ENCODE results near the gene NDUFAF8.

Gene NDUFAF8

DNA sequence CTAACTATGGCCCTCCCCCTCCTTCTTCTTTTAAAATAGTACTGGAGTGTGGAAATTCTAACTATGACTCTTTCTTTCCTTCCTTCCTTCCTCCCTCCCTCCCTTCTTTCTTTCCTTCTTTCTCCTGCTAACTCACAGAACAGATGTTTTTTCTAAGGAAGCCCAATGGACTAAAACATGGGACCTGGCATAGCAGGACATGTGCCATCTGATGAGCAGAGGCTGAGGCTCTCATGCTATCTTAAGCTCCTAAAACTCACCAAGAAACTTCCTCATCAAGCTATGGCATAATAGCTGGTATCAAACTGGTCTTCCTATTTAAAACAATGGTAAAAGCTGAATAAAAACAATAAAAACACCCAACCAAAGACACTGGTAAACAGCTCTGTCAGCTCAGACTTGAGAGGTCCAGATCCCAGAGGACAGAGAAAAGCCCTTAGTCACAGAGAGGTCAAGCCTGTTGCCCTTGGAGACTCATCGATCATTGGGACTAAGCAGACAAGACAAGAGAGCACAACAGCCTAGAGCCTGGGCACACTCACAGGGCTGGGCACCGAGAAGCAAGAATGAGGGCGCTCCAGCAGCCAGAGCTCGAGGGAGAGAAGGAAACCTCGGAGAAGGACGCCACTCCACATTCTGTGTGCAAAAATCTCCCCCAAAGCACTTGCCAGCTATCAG lies 28.4 kb downstream of the NDUFAF8 start:
- no peak for DNase-seq

DNA sequence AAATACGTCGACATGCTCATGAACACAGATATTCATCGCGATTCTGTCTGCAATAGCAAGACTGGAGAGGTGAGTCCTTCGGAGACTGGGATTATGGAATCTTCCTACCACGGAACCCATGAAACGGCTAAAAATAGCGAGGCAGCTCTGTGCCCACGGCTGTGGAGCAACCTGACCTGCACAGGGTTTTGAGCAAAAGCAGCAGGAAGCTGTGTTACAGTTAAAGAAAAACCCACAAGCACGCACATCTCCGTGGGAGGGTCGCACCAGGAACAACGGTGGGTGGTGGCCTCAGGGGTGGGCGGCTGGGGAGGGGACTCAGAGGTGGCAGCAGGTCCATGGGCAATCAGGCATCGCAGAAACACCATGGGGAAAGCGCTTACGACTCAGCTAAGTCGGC lies 31.2 kb downstream of the NDUFAF8 start:
- peak in 1 of 56 donors; percentile 17 for DNase-seq

DNA sequence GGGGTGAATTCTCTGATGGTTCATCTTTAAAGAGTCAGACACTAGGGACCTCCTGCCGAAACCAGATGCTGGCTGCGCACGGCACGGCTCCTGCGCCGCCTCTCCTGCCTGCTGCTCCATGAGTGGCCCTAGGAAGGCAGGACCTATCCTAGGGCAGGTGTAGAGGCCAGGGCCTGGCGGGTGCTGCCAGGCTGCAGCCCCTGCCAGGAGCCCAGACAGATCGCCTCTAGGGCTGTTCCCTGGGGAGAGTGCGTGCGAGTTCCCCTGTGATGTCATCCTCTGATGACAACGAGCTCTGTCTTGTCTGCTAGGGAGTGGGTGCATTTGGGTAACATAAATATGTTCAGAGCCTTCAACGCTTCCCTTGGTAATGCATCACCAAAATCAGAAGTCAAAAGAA lies 32.1 kb downstream of the NDUFAF8 start:
- DNase-seq = no peak

DNA sequence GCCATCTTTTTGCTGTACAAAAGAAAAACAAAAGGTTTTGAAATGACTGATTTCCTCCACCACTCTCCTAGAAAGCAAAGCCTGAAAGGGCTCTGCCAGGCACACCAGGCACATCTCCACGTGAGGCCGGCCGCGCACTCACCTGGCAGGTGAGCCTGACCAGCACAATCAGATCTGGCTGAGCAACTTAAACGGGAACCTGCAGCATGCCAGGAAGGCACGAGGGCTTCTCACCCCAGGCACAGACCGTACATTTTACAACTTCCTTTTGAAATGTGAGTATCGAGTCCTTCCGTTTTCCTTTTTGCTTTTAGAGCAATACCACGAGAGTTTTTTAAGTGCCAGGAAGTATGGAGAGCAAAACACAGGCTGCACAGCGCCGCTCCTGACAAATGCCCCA lies 33.5 kb downstream of the NDUFAF8 start:
- no peak for DNase-seq

DNA sequence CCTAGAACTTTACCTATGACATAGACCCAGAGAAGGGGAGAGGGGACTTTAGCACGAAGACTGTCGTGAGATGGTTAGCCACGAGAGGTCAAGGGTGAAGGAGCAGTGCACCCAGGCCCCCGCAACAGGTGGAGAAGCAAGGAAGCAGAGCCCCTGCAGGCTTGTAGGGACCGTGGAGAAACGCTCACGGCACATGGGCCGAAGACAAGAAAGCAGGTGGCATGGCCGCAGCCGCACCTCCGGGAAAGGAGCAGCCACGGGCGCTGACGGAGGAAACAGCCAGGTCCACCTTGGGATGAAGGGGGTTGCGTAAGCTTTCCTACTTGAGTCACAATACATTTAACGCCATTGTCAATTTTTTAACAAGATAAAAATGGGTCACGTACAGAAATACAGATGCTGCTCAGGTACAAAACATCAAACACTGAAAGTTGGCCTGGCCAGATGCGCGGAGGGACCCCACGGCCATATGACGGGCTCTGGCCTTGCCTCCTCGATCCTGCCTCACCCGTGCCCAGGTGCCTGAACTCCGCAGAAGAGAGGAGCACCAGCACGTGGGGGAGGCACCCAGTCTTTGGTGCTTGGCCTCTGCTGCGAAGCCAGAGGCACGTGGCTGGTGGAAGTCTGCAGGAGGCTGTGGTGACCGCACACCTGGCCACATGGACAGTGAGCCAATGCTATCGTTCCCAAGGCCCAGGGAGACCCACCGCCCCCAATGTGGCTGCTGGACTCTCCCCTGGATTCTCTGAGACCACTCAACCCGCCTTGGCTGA lies 34.8 kb downstream of the NDUFAF8 start:
- no peak for DNase-seq

DNA sequence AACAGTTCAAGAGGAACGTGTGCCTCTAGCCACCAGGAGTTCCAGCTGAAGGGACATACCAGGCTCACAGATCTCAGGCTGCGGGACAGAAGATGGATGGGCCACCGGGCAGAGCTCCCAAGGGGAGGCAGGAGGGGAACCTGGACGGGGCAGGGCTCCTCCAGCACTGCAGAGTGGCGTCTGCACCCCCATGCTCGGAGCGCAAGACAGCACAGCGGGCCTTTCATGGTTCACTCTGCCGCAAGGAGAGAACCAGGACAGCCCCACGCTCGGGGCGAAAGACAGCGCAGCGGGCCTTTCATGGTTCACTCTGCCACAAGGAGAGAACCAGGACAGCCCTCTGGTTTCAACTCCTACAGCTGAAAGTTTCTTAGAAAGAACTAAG lies 35.3 kb downstream of the NDUFAF8 start:
- DNase-seq = no peak

DNA sequence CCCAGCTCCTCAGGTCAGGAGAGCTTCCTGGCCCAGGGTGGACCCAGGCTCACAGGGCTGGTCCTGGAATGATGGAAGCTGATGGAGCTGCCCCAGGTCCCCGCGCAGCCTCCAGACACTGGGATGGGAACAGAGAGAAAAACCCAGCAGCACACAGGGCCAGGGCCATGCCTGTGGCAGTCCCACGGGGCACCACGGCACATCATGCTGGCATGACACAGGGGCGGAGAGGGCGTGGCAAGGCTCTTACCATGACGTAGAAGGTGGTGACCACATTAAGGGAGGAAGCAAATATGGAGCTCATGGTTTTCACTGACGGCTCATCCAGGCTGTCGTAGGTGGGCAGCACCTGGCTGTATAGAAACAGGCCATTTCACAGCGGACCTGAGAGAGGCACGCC lies 37.7 kb downstream of the NDUFAF8 start:
- DNase-seq = no peak

DNA sequence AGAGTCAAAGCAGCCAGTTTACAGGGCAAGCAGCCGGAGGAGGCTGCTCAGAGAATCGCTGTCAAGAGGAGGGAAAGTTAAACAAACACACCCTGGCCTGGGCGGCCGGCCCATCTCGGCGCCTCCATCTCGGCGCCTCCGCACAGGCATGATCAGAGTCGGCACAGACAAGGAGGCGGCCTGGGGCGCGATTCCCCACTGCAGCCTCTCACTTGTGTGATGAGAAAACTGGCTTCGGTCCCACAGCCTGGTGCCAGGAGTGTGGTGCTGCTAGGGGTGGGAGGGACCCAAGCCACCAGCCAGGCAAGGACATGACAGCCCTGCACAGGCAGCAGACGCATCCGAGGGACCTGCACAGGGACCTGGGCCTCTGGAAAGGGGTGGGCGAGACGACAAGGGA lies 38.3 kb downstream of the NDUFAF8 start:
- peak in 35 of 56 donors; percentile 9 to 64 (median 35) for DNase-seq

DNA sequence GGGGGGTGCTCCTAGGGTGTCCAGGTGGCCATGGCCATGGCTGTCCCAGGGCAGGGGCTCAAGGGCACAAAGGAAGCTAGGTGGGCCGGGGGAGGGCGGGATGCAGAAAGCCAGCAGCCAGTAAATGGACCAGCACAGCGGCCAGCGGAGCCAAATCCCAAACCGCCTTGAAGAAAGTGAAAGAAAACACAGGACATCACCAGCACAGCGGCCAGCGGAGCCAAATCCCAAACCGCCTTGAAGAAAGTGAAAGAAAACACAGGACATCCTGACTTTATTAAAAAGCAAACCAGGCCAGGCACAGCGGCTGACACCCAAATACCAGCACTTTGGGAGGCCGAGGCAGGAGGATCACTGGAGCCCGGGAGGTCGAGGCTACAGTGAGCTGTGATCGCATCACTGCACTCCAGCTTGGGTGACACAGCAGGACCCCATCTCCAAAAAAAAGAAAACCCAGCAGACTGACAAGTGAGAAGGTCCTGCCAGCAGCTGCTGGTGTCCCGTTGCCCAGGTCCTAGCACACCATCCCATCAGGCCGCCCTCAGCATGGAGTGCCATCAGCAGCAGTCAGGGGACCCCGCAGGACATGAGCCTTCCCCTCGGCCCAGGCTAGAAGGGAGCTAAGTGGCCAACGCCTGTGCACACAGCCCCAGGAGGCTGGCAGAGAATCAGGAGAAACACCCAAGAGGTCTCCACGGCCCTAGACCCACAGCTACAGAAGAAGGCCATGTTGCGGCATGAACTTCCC lies 39.0 kb downstream of the NDUFAF8 start:
- DNase-seq = no peak

DNA sequence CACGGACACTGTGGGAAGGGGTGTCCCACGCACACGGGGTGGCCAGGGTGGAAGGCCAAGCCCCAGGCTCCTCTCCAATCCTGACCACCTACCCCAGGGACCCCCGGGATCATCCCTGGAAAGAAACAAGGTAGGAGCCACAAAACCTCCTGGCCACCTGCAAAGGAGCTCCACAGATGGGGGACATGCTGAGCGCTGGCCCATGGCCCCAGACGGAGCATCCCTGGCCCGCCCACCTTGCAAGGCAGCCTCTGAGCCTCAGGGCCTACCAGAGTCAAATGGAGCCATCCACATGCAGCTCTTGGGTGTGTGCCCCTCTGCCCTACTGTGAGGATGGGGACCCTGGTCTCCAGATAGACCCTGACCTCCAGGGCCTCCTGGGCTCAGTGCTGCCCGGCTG lies 39.7 kb downstream of the NDUFAF8 start:
- DNase-seq = no peak

DNA sequence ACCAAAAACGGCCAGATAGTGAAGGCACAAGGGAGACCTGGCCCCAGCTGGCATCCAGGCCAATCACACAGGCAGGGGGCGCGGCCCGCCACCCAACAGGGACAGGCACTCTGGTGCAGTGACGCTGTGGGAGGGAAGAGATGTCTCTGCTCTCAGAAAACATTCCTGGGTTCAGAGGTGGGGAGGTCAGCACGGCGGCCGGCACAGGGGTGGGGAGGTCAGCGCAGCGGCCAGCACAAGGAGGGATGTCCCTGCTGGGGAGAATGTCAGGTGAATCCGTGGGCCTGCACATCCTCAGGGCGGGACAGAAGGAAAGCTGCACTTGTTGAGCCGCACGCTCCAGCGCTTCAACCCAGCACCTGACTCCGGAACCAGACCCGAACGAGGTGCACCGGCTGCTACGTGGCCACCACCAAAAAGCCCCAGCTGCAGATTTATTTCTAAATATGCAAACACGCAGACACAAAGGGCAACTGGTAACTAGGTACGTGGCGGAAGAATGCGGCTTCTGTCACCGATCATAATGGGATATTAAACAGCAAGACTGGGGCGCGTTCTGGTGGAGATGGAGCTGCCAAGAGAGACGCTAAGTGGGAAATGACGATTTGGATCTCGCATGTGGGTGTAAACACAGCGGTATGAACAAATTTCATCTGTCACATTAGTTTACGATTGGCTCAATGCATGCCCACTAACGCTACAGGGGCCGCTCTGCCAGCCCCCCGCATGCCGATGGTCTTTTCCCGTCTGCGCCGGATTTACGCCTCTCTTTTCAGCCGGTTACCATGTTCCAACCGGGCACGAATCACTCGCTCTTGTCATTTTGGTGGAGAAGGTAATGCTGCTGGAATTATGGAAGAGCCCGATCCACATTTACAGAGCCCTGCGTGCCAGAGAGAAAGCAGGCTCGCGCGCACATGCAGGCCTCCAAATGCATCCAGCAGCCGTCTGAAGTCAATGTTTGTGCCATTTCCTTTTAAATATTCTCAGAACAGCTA lies 40.5 kb downstream of the NDUFAF8 start:
- DNase-seq = no peak

DNA sequence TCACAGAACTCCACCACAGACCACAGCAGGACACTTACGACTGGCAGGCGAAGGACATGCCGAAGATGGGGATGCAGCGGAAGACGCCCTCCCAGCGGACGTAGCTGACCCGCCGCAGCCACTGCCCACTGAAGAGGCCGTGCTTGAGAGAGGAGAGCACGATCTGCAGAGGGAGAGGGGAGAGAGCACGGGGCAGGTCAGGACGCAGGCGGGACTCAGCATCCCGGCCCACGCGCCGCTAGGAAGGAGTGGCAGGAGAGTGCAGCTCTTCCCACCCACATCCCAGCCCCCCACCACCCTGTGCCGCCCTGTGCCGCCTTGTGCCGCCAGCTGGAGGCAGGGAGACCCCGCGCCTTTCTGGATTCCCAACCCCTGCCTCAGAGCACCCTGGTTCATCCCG lies 41.5 kb downstream of the NDUFAF8 start:
- DNase-seq = no peak

DNA sequence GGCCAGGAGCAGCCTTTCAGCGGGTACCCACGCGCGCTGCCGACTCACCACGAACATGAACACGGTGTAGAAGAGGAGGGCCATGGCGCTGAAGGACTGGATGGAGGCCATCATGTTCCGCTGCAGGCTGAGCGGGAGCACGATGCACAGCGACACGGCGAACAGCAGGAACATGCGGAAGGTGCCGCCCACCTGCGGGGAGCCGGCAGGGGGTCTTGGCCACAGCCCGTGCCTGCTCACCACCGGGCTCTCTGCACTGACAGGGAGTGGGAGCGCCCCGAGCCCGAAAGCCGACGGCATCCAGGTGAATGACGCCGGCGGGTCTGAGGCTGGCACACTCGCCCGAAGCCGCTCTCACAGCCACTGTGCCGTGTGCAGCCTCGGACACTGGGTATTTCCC lies 43.0 kb downstream of the NDUFAF8 start:
- no peak for DNase-seq

DNA sequence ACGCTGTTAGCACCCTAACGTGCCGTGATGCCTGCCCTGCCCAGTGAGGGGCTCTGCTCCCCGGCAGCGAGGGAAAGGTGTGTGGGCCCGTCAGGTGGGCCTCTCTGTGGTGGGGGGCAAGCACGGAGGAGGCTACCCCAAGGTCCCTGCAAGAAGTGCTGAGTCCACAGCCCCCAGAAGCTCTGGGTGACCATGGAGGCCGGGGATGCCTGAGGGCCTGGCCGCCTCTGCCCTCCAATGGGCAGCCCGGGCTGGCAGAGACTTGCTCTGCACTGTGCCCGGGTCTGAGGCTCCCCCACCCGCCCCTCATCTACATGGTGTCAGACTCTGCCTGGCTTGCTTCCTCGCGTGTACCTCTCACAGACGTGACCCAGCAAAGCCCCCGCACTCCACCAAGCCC lies 43.8 kb downstream of the NDUFAF8 start:
- no peak for DNase-seq

DNA sequence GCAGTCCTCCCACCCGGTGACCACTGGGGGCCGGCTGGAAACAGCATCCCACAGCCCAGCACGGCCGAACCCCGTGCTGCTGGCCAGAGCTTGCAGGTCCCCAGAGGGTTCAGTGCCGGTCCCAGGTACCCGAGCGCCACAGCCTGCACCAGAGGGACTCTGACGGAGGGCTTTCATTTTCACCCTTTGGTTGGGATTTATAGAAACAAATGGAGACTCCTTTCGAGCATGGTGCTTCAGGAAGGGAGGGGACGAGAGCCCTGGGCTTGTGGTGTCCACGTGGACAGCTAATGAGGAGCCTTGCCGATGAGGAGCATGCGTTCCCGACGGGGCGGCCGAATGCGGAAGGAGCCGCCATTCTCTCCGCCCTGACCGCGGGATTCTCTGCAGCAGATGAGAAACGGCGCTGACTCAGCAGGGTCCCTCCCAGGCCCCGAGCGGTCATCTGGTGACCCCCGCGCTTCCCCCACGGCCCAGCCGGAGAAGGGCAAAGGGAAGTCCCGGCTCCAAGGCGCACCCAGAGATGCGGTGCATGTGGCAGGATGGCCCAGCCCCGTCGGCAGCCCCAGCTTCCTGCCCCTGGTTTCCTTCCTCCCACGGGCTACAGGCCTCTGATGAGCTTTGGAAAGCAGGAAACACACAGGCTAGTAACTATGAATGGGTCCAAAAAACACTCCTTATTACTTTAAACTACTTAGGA lies 46.2 kb downstream of the NDUFAF8 start:
- DNase-seq = peak in 37 of 56 donors; percentile 9 to 72 (median 41)

DNA sequence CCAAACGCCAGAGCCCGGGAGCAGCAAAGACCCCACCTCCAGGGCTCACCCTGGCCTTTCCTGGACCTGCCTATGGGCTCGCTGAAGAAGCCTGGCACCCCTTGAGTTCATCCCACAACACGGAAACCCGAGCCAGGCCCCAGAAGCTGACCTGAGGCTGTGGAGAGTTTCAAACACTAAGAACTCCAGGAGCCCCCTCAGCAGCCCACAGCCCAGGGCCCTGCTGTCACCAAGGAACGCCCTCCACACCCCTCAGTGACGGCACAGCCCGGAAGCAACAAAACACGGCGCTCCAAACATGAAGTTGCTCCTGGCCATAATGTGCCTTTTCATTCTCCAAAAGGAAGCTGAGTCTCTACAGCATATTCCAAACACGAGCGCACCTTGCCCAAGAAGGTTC lies 46.8 kb downstream of the NDUFAF8 start:
- DNase-seq = no peak

DNA sequence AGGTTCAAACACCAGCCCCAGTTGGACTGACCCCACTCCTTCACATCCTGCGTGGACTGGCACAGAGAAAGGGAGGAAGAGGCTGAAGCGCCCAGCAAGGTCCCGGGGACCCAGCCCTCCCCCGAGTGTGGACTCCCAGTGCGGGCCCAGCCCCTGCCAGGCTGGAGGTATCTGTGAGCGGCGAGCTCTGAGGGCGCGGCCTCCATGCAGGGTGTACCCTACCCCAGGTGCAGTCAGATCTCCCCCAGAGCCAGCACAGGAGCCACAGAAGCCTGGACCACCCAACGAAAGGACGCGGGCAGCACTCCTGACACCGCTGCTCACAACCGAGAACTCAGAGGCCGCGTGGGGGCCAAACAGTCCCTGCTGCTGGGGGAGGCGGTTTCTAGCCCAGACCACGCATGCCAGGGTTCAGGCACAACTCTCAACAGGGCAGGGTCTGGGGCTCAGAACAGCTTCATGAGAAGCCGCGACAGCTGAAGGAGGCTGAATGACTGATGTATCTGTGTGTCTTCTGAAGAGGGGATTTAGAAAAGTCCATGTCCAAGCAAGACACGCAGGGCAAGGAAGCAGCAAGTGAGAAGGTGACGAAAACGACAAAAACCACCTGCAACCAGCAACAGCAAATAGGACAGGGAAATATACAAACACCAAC lies 47.5 kb downstream of the NDUFAF8 start:
- DNase-seq = no peak

DNA sequence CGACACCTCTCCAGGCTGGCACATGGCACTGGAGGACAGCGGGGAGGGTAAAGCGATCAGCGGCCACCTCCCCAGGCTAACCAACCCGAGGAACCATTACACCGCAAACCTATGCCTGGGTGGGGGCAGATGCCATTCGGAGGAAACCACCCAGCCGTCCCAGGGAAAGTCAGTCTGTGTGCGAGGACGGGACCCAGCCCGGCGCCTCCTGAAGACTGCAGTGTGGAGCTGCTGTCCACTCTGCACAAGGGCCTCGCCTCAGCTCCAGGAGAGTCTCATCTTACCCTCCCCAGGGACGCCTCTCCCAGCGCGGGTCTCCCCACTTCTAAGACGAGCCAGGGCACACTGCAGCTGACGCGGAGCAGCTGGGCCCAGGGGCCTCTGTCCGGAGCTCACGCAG lies 48.0 kb downstream of the NDUFAF8 start:
- no peak for DNase-seq

DNA sequence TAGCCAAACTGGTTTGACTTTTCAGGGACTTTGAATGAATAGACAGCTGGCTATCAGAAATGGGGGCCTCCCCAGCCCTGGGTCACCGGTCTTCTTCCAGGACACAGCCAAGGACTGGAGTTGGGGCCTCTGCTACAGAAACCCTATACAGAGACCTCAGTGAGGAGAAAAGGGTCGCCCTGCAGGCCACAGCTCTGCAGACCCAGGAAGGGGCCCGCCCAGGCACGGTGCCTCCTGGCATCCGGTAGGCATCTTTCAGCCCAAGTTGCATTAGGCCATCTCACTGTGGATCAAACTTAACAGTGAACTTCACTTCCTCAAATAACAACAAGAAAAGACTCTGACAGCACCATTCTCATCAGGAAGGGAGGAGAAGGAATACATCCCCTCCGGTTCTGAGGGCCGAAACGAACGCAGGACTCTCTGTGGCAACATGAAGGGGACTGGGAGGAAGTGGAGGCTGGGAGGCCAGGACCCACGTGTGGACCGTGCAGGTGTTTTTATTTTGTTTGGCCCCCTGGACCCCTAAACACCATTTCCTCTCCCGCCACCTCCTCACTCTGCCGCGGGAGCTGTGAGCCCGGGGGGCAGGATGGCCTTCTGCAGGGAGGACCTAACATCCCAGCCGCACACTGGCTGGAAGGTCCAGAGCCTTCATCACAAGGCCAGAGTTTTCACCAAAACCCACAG lies 48.8 kb downstream of the NDUFAF8 start:
- no peak for DNase-seq

All from amygdala (tissue), 56 donors.